ENCODE results near the gene MOV10L1. TPM values are rescaled to one million over a fixed set of nuclear protein-coding genes. Genes with fewer than 3 reads are reported as not detected.
A peak's percentile ranks its signal among the peaks of the same experiment; 100 is the strongest.

MOV10L1 gene
- total and polyA plus RNA-seq, 2 donors from 2014 or later: 0.38 to 0.62 TPM

DNA sequence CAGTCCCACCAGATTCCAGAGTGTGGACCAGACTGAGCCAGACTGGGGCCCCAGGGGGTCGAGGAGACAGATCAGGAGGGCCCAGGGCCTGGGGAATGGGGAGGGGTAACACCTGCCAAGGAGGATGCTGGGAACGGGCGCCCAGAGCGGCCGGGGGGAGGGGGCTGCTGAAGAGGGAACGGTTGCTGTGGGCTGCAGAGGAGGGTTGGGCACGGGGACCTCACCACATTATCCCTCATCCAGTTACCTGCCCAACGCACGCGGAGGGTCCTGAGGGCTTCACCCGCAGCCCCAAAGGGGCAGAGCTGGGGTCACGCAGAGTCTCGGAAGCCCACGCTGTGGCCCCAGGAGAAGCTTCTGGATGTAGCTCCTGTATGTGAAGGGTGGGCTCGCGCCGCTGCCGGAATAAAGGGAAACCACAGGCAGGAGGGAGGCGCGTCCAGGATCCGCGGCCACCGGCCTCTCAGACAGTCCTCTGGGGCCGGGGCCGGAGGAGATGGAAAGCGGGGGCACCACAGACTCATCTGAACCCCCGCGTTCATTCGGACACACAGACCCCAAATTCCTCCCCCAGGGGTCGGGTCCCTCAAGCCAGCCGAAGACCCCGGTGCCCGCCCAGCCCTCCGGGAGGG lies 110.1 kb downstream of the MOV10L1 start:
- peak overlapping the region in 2 of 3 donors; percentile 6 to 55 for H3K4me3 ChIP-seq (ENCODE audit: low read length in 3 of 3)
- H3K36me3 ChIP-seq (ENCODE audit: control insufficient read depth in 2 of 3, insufficient read depth in 3 of 3, low read length in 3 of 3): peaks cover 0 to 5% (median 0%) of the 10 kb centered on the region in 3 donors
- H3K27ac ChIP-seq (ENCODE audit: low read depth in 2 of 2, low read length in 2 of 2): peak overlapping the region in 1 of 2 donors; percentile 11
- no peaks in the 10 kb centered on the region for H3K9me3 ChIP-seq (ENCODE audit: control insufficient read depth in 2 of 3, insufficient read depth in 1 of 3, low read length in 3 of 3)
- TF ChIP-seq CTCF (IDR thresholded peaks at IDR 0.05; ENCODE audit: borderline replicate concordance, extremely low read depth, insufficient read depth): no peak
- intact Hi-C loops (cut with DNase I): no loop called here
- H3K4me1 ChIP-seq (ENCODE audit: control insufficient read depth in 2 of 3, insufficient read depth in 2 of 3, low read depth in 1 of 3, low read length in 3 of 3): peaks cover 0 to 21% (median 11%) of the 10 kb centered on the region in 3 donors
- peak overlapping the region in 2 of 3 donors; percentile 41 to 48 for H3K9ac ChIP-seq (ENCODE audit: low read length in 3 of 3)
- H3K27me3 ChIP-seq (ENCODE audit: control insufficient read depth, insufficient read depth, low read length): no peaks in the 10 kb centered on the region
- DNase-seq (peak in 2 of 5 donors; percentile 47 to 79), FAIRE-seq (no peak)

DNA sequence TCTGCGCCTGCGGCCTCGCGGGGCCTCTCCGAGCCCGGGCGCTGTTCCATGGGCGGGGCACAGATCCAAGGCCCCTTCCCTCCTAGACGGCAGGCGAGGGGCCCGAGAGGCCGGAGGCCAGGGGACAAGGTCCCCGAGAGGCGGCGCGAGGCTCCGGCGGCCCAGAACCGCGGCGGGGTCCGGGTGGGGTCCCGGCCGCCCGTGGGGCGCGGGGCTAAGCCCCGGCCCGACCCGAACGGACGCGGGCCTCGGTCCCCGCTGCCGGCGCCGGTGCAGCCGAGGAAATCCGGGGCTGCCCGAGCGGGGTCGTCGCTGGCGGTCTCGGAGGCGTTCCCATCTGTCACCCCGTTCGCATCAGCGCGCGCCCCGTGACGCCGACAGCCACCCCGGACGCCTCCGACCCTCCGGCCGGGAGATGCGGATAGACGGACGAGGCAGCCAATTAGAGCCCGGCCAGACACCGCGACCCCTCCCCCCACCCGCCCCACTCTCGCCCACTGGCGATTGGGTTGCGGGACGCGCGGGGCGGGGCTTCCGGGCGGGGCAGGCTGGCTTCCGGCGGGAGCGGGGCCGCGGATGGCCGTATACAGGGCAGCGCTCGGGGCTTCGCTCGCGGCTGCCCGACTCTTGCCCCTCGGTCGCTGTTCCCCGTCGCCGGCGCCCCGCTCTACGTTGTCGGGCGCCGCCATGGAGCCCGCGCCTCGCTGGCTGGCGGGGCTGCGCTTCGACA lies 110.8 kb downstream of the MOV10L1 start, which contains the start of gene SELENOO:
SELENOO (plus strand) TSS at position 551 of the 730 bp plus-strand sequence; CDS start at position 577, 26 bp downstream.
- no peaks in the 10 kb centered on the region for H3K27me3 ChIP-seq (ENCODE audit: control insufficient read depth, insufficient read depth, low read length)
- H3K4me1 ChIP-seq (ENCODE audit: control insufficient read depth in 2 of 3, insufficient read depth in 2 of 3, low read depth in 1 of 3, low read length in 3 of 3): peaks cover 0 to 24% (median 11%) of the 10 kb centered on the region in 3 donors
- peak within 1 kb of the TSS; percentile 44 to 69 (median 53) for H3K4me3 ChIP-seq (ENCODE audit: low read length in 3 of 3)
- peaks cover 0 to 5% (median 0%) of the 10 kb centered on the region in 3 donors for H3K36me3 ChIP-seq (ENCODE audit: control insufficient read depth in 2 of 3, insufficient read depth in 3 of 3, low read length in 3 of 3)
- FAIRE-seq: no peak
- peak within 1 kb of the TSS in 1 of 2 donors; percentile 11 for H3K27ac ChIP-seq (ENCODE audit: low read depth in 2 of 2, low read length in 2 of 2)
- peak within 1 kb of the TSS in 2 of 3 donors; percentile 48 to 61 for H3K9ac ChIP-seq (ENCODE audit: low read length in 3 of 3)
- intact Hi-C loops (cut with DNase I): no loop called here
- peak; percentile 94 to 97 (median 97) for DNase-seq
- no peak for TF ChIP-seq CTCF (IDR thresholded peaks at IDR 0.05; ENCODE audit: borderline replicate concordance, extremely low read depth, insufficient read depth)
- H3K9me3 ChIP-seq (ENCODE audit: control insufficient read depth in 2 of 3, insufficient read depth in 1 of 3, low read length in 3 of 3): no peaks in the 10 kb centered on the region

DNA sequence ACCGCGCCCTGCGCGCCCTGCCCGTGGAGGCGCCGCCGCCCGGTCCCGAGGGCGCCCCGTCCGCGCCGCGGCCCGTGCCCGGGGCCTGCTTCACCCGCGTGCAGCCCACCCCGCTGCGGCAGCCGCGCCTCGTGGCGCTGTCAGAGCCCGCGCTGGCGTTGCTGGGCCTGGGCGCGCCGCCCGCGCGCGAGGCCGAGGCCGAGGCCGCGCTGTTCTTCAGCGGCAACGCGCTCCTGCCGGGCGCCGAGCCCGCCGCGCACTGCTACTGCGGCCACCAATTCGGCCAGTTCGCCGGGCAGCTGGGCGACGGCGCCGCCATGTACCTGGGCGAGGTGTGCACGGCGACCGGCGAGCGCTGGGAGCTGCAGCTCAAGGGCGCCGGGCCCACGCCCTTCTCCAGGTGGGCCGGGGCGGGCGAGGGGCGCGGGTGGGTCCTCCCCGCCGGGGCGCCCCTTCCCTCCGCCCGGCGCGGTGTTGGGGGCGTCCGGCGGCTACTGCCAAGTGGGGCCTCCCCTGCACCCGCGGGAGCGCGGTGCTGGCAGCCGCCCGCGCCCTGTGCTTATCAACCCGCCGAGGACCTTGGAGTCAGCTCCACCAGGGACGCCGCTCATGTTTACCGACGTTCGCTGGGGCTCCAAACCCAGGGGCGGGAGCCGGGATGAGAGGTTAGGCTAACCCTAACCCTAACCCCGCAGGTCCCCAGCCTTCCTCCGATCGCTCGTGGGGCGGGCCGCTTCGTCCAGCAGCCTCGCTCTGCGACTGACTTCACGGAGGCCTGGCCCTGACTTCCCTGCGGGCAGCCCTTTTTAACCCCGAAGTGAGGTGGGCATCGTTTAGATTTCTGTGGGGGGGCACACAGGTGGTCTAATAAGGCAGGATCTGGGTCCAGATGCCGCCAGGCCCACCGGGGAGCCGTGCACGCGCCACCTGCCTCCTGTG lies 111.7 kb downstream of the MOV10L1 start:
- Histone ChIP-seq H3K4me3 (ENCODE audit: low read length in 3 of 3) (peak overlapping the region; percentile 16 to 69 (median 53)), H3K36me3 (ENCODE audit: control insufficient read depth in 2 of 3, insufficient read depth in 3 of 3, low read length in 3 of 3) (peaks cover 0 to 5% (median 0%) of the 10 kb centered on the region in 3 donors), H3K9me3 (ENCODE audit: control insufficient read depth in 2 of 3, insufficient read depth in 1 of 3, low read length in 3 of 3) (no peaks in the 10 kb centered on the region), H3K4me1 (ENCODE audit: control insufficient read depth in 2 of 3, insufficient read depth in 2 of 3, low read depth in 1 of 3, low read length in 3 of 3) (peaks cover 0 to 24% (median 19%) of the 10 kb centered on the region in 3 donors), H3K27me3 (ENCODE audit: control insufficient read depth, insufficient read depth, low read length) (no peaks in the 10 kb centered on the region), H3K27ac (ENCODE audit: low read depth in 2 of 2, low read length in 2 of 2) (no peak overlapping the region), H3K9ac (ENCODE audit: low read length in 3 of 3) (peak overlapping the region in 2 of 3 donors; percentile 48 to 61)
- DNase-seq: peak in 1 of 5 donors; percentile 59
- intact Hi-C loops (cut with DNase I): no loop called here
- FAIRE-seq: no peak
- TF ChIP-seq CTCF (IDR thresholded peaks at IDR 0.05; ENCODE audit: borderline replicate concordance, extremely low read depth, insufficient read depth): no peak

Measured in kidney (tissue), 14 donors.